Measurements from ENCODE around the gene UACA. TPM values are rescaled to one million over a fixed set of nuclear protein-coding genes. Genes with fewer than 3 reads are reported as not detected.

The UACA gene
- total and polyA plus RNA-seq, 9 of the 15 experiments (the other 6 are each of a cell fraction or from before 2014, with no cell fraction given), result 0.06 to 0.33 (median 0.15) TPM; not detected in 5

- TF ChIP-seq CTCF (IDR thresholded peaks at IDR 0.05 in 2 of 3, conservative IDR thresholded peaks at IDR 0.05 in 1 of 3; ENCODE audit: insufficient read depth in 2 of 3, low read depth in 1 of 3, low read length in 3 of 3), result peak in 2 of 3 experiments; percentile 24 to 30; a peak in 2 of 6 replicates
Observed at GRCh38 chr15:70636540-70637165, 126.7 kb downstream of the UACA start (continued).

GRCh38 chr15:70635895-70636294 is 127.5 kb downstream of the UACA start:
- intact Hi-C loops (cut with micrococcal nuclease) (no loop called here), in situ Hi-C loops (cut with MboI) (no loop called here)
- DNase-seq (ENCODE audit: extremely low read depth in 1 of 4, low spot score in 3 of 4), result no peak
- peaks cover 4 to 36% of the 10 kb centered on the region in 2 experiments; a peak in 4 of 5 replicates for H3K27me3 ChIP-seq (ENCODE audit: control insufficient read depth in 2 of 2, insufficient read depth in 2 of 2, low read length in 2 of 2)
- no peak for TF ChIP-seq ZBTB7A (IDR thresholded peaks at IDR 0.05; ENCODE audit: borderline replicate concordance, control insufficient read depth, low read depth, low read length)
- no peaks in the 10 kb centered on the region for H3K9me3 ChIP-seq (replicated peaks; ENCODE audit: control insufficient read depth, insufficient read depth, low read depth, low read length)
- peaks cover 3% of the 10 kb centered on the region for H3K9me1 ChIP-seq (ENCODE audit: control insufficient read depth, insufficient read depth, low read length)
- no peak overlapping the region for H3K4me2 ChIP-seq (ENCODE audit: insufficient read depth, low read length)
- POLR2A ChIA-PET, result interaction anchor here (1.4 kb wide), 1 partner anchor 8 kb away, joined by 5 read pairs; no protein-coding TSS in a partner anchor
- no peaks in the 10 kb centered on the region for H3K79me2 ChIP-seq (ENCODE audit: control insufficient read depth, insufficient read depth, low read length)
- no TSS peak for BruUV-seq (replicated peaks)
- 0% methylated on average over 2 of the region's 2 CpGs for WGBS (ENCODE audit: insufficient coverage, low coverage, missing lambda C conversion rate)
- FAIRE-seq, result no peak
- H3K4me3 ChIP-seq, result no peak overlapping the region
- no peak overlapping the region for H2AFZ ChIP-seq (ENCODE audit: low read depth, low read length)
- CTCF ChIA-PET (ENCODE audit: low intra/inter-chr PET ratio), result no interaction called here
- ATAC-seq, result no peak
- no peaks in the 10 kb centered on the region; a peak in 2 of 5 replicates for H3K4me1 ChIP-seq (replicated peaks in 1 of 2; ENCODE audit: control insufficient read depth in 2 of 2, insufficient read depth in 2 of 2, low read length in 2 of 2)
- no peak overlapping the region for H3K27ac ChIP-seq (ENCODE audit: extremely low read depth, low read depth, low read length)
- H3K9ac ChIP-seq (ENCODE audit: insufficient read depth in 1 of 2, low read depth in 2 of 2, low read length in 2 of 2), result no peak overlapping the region
- H3K36me3 ChIP-seq (ENCODE audit: control insufficient read depth, insufficient read depth, low read length), result no peaks in the 10 kb centered on the region
- no peaks in the 10 kb centered on the region for H4K20me1 ChIP-seq (replicated peaks; ENCODE audit: control insufficient read depth, insufficient read depth, low read length)

All from K562 (cell line).